Thyroid gland (tissue), 4 donors: ENCODE measurements around the gene GPC6.

ENCODE experiments used
- CTCF ChIP-seq, 6 experiments: fragments of 200-600 bp in 3 of 6; fragments of 450-650 bp in 3 of 6; sonication (generic) in 3 of 6; IDR thresholded peaks; one replicate each; pipeline ENCODE4 v1.5.1; 2016 to 2019; ENCODE audit warnings: antibody characterized with exemption in 6 of 6, mild to moderate bottlenecking in 2 of 6, inconsistent platforms in 1 of 6, moderate library complexity in 1 of 6
- POLR2A ChIP-seq, 2 donors: fragments of 450-650 bp; IDR thresholded peaks; one replicate each; pipeline ENCODE4 v1.6.1; 2017; ENCODE audit warnings: antibody characterized with exemption in 2 of 2, mild to moderate bottlenecking in 2 of 2, moderate library complexity in 1 of 2

DNA sequence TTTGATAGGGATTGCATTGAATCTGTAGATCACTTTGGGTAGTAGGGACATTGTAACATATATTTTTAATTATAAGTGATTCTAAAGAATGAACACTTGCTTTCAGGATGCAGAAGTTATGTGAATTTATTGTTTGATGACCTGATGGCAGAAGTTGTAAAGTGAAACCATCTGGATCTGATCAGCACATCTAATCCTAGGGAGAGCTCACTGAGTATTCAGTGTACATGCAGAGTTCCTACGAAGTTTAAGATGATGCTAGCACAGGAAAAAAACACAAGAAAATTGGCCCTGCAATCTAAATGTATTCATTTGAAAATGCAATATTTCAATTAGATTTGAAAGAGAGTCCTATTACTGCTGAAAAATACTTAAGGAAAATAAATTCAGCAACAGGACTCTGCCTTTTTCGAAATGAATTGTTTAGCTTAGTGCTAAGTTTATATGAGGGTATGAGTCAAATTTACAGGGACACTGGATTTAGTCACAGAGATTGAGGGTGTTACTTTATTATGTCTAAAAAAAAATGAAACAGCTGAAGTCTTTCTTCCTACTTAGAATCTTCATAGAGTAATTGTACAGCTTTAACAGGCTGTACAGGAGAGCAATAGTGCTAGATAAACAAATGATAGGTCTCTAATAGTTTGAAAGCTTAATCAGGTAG is 867.2 kb downstream of the GPC6 start:
- no peak for TF ChIP-seq CTCF (IDR thresholded peaks at IDR 0.05)
- no peak for TF ChIP-seq POLR2A (IDR thresholded peaks at IDR 0.05)
